SK-N-SH (cell line): ENCODE data around the gene SNRPN. TPM values are rescaled to one million over a fixed set of nuclear protein-coding genes. Genes with fewer than 3 reads are reported as not detected.

Experiments used
- CTCF ChIA-PET: fragments of 300-600, 350-600 bp; formaldehyde crosslinking; extraction: SDS; loops from one replicate; lab custom pipeline; 2021; lab: Yijun Ruan, JAX
- POLR2A ChIA-PET: fragments of 350-600 bp; sonication (Branson Sonifier 250); formaldehyde crosslinking; extraction: SDS; loops from one replicate; lab custom pipeline; 2020; ENCODE audit warnings: antibody characterized with exemption, inconsistent platforms; lab: Yijun Ruan, JAX
- DNase-seq: peaks from one replicate; pipeline ENCODE4 v3.0.0; 2012
- H2AFZ ChIP-seq: fragments of 200-600 bp; sonication (generic); 2 replicates; pipeline ENCODE4 v1.8.1; 2016; ENCODE audit warnings: antibody characterized with exemption, mild to moderate bottlenecking, low read depth
- H3F3A ChIP-seq: fragments of 200-600 bp; sonication (generic); replicated peaks from 2 replicates; pipeline ENCODE3; 2016; ENCODE audit warnings: antibody characterized with exemption, mild to moderate bottlenecking; ENCODE audit not compliant: insufficient read depth
- H3K27ac ChIP-seq, 2 experiments: fragments of 200-500 bp in 1 of 2; fragments of 200-600 bp in 1 of 2; sonication (Bioruptor generic) in 1 of 2; sonication (generic), shearing (Covaris generic) in 1 of 2; 2 replicates each; pipeline versions ENCODE4 v1.5.1 to v1.6.1; 2014 to 2016; ENCODE audit warnings: low read depth in 2 of 2, inconsistent platforms in 1 of 2, low read length in 1 of 2, mild to moderate bottlenecking in 1 of 2, mixed read lengths in 1 of 2
- H3K27me3 ChIP-seq: fragments of 200-600 bp; sonication (generic), shearing (Covaris generic); 2 replicates; pipeline ENCODE4 v1.6.1; 2016; ENCODE audit warnings: mixed run types; ENCODE audit not compliant: insufficient read depth
- H3K36me3 ChIP-seq, 2 experiments: fragments of 200-500 bp in 1 of 2; fragments of 200-600 bp in 1 of 2; sonication (Bioruptor generic) in 1 of 2; sonication (generic) in 1 of 2; replicated peaks in 1 of 2; 2 replicates each; pipeline versions ENCODE3 to v1.5.1; 2014 to 2016; ENCODE audit warnings: low read length in 1 of 2, mild to moderate bottlenecking in 1 of 2; ENCODE audit not compliant: insufficient read depth in 2 of 2, control insufficient read depth in 1 of 2
- H3K4me1 ChIP-seq, 2 experiments: fragments of 200-500 bp in 1 of 2; fragments of 200-600 bp in 1 of 2; sonication (Bioruptor generic) in 1 of 2; sonication (generic), shearing (Covaris generic) in 1 of 2; 2 replicates each; pipeline versions ENCODE4 v1.5.1 to v1.6.1; 2014 to 2016; ENCODE audit warnings: low read depth in 1 of 2, low read length in 1 of 2, mixed run types in 1 of 2; ENCODE audit not compliant: insufficient read depth in 2 of 2, control insufficient read depth in 1 of 2
- H3K4me2 ChIP-seq: fragments of 200-600 bp; sonication (generic), shearing (Covaris generic); 2 replicates; pipeline ENCODE4 v1.6.1; 2017; ENCODE audit warnings: mixed run types
- H3K4me3 ChIP-seq, 2 experiments: fragments of 200-500 bp in 1 of 2; fragments of 200-600 bp in 1 of 2; sonication (Bioruptor generic) in 1 of 2; sonication (generic), shearing (Covaris generic) in 1 of 2; 2 replicates each; pipeline versions ENCODE4 v1.5.1 to v1.8.1; 2014 to 2016; ENCODE audit warnings: low read depth in 2 of 2, inconsistent platforms in 1 of 2, low read length in 1 of 2, mild to moderate bottlenecking in 1 of 2, mixed read lengths in 1 of 2, moderate library complexity in 1 of 2
- H3K79me2 ChIP-seq: fragments of 200-600 bp; sonication (generic); 2 replicates; pipeline ENCODE4 v1.8.1; 2017; ENCODE audit warnings: mild to moderate bottlenecking; ENCODE audit not compliant: insufficient read depth
- H3K9ac ChIP-seq: fragments of 200-600 bp; sonication (generic); 2 replicates; pipeline ENCODE4 v1.6.1; 2017; ENCODE audit warnings: mixed run types
- H3K9me2 ChIP-seq: fragments of 200-600 bp; sonication (generic); 2 replicates; pipeline ENCODE4 v1.6.1; 2017; ENCODE audit warnings: mixed run types
- H3K9me3 ChIP-seq: fragments of 200-600 bp; sonication (generic); 2 replicates; pipeline ENCODE4 v1.6.1; 2017; ENCODE audit warnings: mixed run types, mild to moderate bottlenecking, moderate library complexity
- H4K20me1 ChIP-seq: fragments of 200-600 bp; sonication (generic); 2 replicates; pipeline ENCODE4 v1.6.1; 2017; ENCODE audit warnings: mild to moderate bottlenecking, mixed run types; ENCODE audit not compliant: insufficient read depth
- CHD2 ChIP-seq: fragments of 150-350 bp; IDR thresholded peaks from 2 replicates; pipeline ENCODE4 v1.6.1; 2018; ENCODE audit warnings: low read length; ENCODE audit not compliant: partially characterized antibody
- MXI1 ChIP-seq: IDR thresholded peaks from 2 replicates; pipeline ENCODE4 v1.6.1; 2012; ENCODE audit warnings: mild to moderate bottlenecking, low read depth, low read length, improper control_type of control experiment
- WGBS: methylation state at CpG from one replicate; pipeline ENCODE4 v1.1.6; 2017; ENCODE audit warnings: low lambda C conversion rate; 5-methylcytosine and 5-hydroxymethylcytosine counted together
- polyA plus RNA-seq, 3 experiments: library from polyadenylated mRNA; depleted of rRNA; stranded (reverse); fragments of >200 nt; gene quantifications; 2 replicates each; pipeline ENCODE4 v1.2.3, GENCODE V29; 2012
- small RNA-seq, 7 experiments: library from RNA; depleted of rRNA; stranded (forward); fragments of <200 nt; gene quantifications; one replicate each; pipeline ENCODE3, GENCODE V24; 2012

Gene SNRPN
- polyA plus RNA-seq, 1 of the 3 experiments (the other 2 are of a cell fraction) = 147 TPM

DNA sequence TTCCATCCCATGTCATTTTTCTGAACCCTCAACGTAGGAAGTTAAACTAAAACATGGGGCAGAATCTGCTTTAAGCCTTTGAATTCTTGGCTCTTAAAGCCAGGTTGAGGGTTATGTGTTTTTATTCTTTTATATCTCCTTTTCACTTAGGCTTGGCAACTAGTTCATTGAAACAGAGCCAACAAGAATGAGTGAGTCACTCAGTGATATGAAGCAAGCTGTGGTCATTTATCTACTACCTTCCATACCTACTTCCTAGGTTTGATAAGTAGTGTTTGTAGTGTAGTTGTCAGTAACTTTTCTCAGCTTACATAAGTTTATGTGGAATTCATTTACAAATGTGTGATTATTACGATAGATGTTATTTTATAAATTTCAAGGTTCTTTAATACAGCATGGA lies 67.4 kb downstream of the SNRPN start:
- no peaks in the 10 kb centered on the region for H4K20me1 ChIP-seq
- H3K9me2 ChIP-seq = no peaks in the 10 kb centered on the region
- no peak overlapping the region for H3K27ac ChIP-seq
- H2AFZ ChIP-seq = no peak overlapping the region
- ChIA-PET POLR2A (no interaction called here), CTCF (no interaction called here)
- no peak overlapping the region for H3K4me2 ChIP-seq
- peaks cover 26 to 48% of the 10 kb centered on the region in 2 experiments for H3K36me3 ChIP-seq
- no peak overlapping the region for H3K4me3 ChIP-seq
- WGBS = 41% methylated on average over 2 of the region's 2 CpGs
- H3K27me3 ChIP-seq = no peaks in the 10 kb centered on the region
- H3F3A ChIP-seq = no peaks in the 10 kb centered on the region
- TF ChIP-seq CHD2 (no peak), MXI1 (no peak)
- no peaks in the 10 kb centered on the region for H3K9me3 ChIP-seq
- no peaks in the 10 kb centered on the region for H3K79me2 ChIP-seq
- H3K4me1 ChIP-seq = no peaks in the 10 kb centered on the region
- no peak overlapping the region for H3K9ac ChIP-seq
- no peak for DNase-seq

Small RNAs within 50 kb of the gene (small RNA-seq; reads per million reads assigned to genes)
- gene AC090602.1 = 0 reads per million in 7 experiments
- gene AC124312.4 = 0 to 0.06 (median 0) reads per million in 7 experiments
- 0 to 1.1 (median 0) reads per million in 7 experiments for gene AC124312.5

Other genes with a start within 250 kb of the SNRPN start
- gene SNURF, start within 50 bp of the SNRPN start, polyA plus RNA-seq (2012; rRNA removed) = 16.0 and 17.8 TPM in 2 replicates